Measurements from ENCODE around the gene CAMK4. TPM values are rescaled to one million over a fixed set of nuclear protein-coding genes. Genes with fewer than 3 reads are reported as not detected.

Gene CAMK4
- total and polyA plus RNA-seq, 2 donors (not counting 3 experiments of a cell fraction or from before 2014, with no cell fraction given): 2.2 to 5.4 TPM

GRCh38 chr5:111278858-111279504 is 54.8 kb downstream of the CAMK4 start:
- dilution Hi-C loops (cut with MboI; ENCODE audit: extremely low pct_ligation_motif_present, low sequenced_read_pairs): no loop called here
- H3K9ac ChIP-seq (replicated peaks; ENCODE audit: extremely low read depth, insufficient read depth, low read length): no peak overlapping the region
- POLR2A ChIA-PET: no interaction called here
- TF ChIP-seq MAX (IDR thresholded peaks at IDR 0.05; ENCODE audit: insufficient read depth, insufficient read length) (no peak), CTCF (IDR thresholded peaks at IDR 0.05; ENCODE audit: extremely low read depth in 1 of 2, insufficient read depth in 1 of 2, low read depth in 1 of 2, low read length in 2 of 2) (peak; percentile 82 to 87)
- H3K36me3 ChIP-seq (ENCODE audit: control insufficient read depth in 2 of 2, extremely low read depth in 1 of 2, insufficient read depth in 2 of 2, low read length in 2 of 2): no peaks in the 10 kb centered on the region
- no peak overlapping the region for H3K4me2 ChIP-seq (ENCODE audit: insufficient read depth, low read length)
- no peak overlapping the region for H3K4me3 ChIP-seq (replicated peaks in 1 of 3; ENCODE audit: insufficient read depth in 1 of 3, low read depth in 1 of 3, low read length in 3 of 3)
- H3K9me3 ChIP-seq (replicated peaks; ENCODE audit: control insufficient read depth, insufficient read depth, low read length): no peaks in the 10 kb centered on the region
- intact Hi-C loops (cut with micrococcal nuclease): loop anchor here (1.0 to 2.0 kb wide), 3 partner anchors 121 to 868 kb away; no protein-coding TSS in a partner anchor
- CTCF ChIA-PET: interaction anchor here (0.6 to 5.1 kb wide), 15 partner anchors 10 to 522 kb away, joined by 3 to 62 read pairs (median 4); partner anchors contain the start of gene CAMK4
- no peaks in the 10 kb centered on the region for H4K20me1 ChIP-seq (replicated peaks; ENCODE audit: control insufficient read depth, extremely low read depth, insufficient read depth, low read length)
- H3K9me1 ChIP-seq (replicated peaks; ENCODE audit: control insufficient read depth, extremely low read depth, insufficient read depth, low read length): no peaks in the 10 kb centered on the region
- no TSS peak for BruUV-seq (replicated peaks)
- DNase-seq (ENCODE audit: low read depth, low spot score) (peak; percentile 60), FAIRE-seq (peak; percentile 77)
- no peaks in the 10 kb centered on the region for H3K4me1 ChIP-seq (ENCODE audit: control insufficient read depth, extremely low read depth, insufficient read depth, low read length)
- no peak overlapping the region for H3K27ac ChIP-seq (ENCODE audit: insufficient read depth, low read depth, low read length)
- H2AFZ ChIP-seq (ENCODE audit: low read depth, low read length): no peak overlapping the region
- no peaks in the 10 kb centered on the region for H3K27me3 ChIP-seq (ENCODE audit: control insufficient read depth in 2 of 2, insufficient read depth in 2 of 2, low read length in 2 of 2)
- H3K79me2 ChIP-seq (ENCODE audit: control insufficient read depth, insufficient read depth, low read length): no peaks in the 10 kb centered on the region

- H3K27ac ChIP-seq (ENCODE audit: insufficient read depth, low read depth, low read length): no peak overlapping the region
- CTCF ChIA-PET: interaction anchor here (1.2 to 5.1 kb wide), 4 partner anchors 14 to 123 kb away, joined by 3 to 62 read pairs (median 4); partner anchors contain the start of gene CAMK4
Measured at GRCh38 chr5:111280282-111280951, 56.2 kb downstream of the CAMK4 start.

More at GRCh38 chr5:111280282-111280951, 56.2 kb downstream of the CAMK4 start:
- no peak for FAIRE-seq
- no peak overlapping the region for H3K4me2 ChIP-seq (ENCODE audit: insufficient read depth, low read length)
- H3K36me3 ChIP-seq (ENCODE audit: control insufficient read depth in 2 of 2, extremely low read depth in 1 of 2, insufficient read depth in 2 of 2, low read length in 2 of 2): no peaks in the 10 kb centered on the region
- H3K27me3 ChIP-seq (ENCODE audit: control insufficient read depth in 2 of 2, insufficient read depth in 2 of 2, low read length in 2 of 2): no peaks in the 10 kb centered on the region
- no peak overlapping the region for H3K9ac ChIP-seq (replicated peaks; ENCODE audit: extremely low read depth, insufficient read depth, low read length)
- POLR2A ChIA-PET: no interaction called here
- TF ChIP-seq EZH2 (IDR thresholded peaks at IDR 0.05; ENCODE audit: borderline replicate concordance, low read depth, low read length, severe bottlenecking) (no peak), GATA2 (IDR thresholded peaks at IDR 0.05; ENCODE audit: insufficient read depth, insufficient read length, low read depth, low read length) (no peak), JUN (IDR thresholded peaks at IDR 0.05; ENCODE audit: borderline replicate concordance, insufficient read depth, insufficient read length, low read depth) (no peak)
- H4K20me1 ChIP-seq (replicated peaks; ENCODE audit: control insufficient read depth, extremely low read depth, insufficient read depth, low read length): no peaks in the 10 kb centered on the region
- H3K9me3 ChIP-seq (replicated peaks; ENCODE audit: control insufficient read depth, insufficient read depth, low read length): no peaks in the 10 kb centered on the region
- BruUV-seq (replicated peaks): no TSS peak
- DNase-seq (ENCODE audit: low read depth, low spot score): no peak
- H2AFZ ChIP-seq (ENCODE audit: low read depth, low read length): no peak overlapping the region
- H3K4me3 ChIP-seq (replicated peaks in 1 of 3; ENCODE audit: insufficient read depth in 1 of 3, low read depth in 1 of 3, low read length in 3 of 3): no peak overlapping the region
- no peaks in the 10 kb centered on the region for H3K9me1 ChIP-seq (replicated peaks; ENCODE audit: control insufficient read depth, extremely low read depth, insufficient read depth, low read length)
- H3K79me2 ChIP-seq (ENCODE audit: control insufficient read depth, insufficient read depth, low read length): no peaks in the 10 kb centered on the region
- intact Hi-C loops (cut with micrococcal nuclease): no loop called here
- no peaks in the 10 kb centered on the region for H3K4me1 ChIP-seq (ENCODE audit: control insufficient read depth, extremely low read depth, insufficient read depth, low read length)
- dilution Hi-C loops (cut with MboI; ENCODE audit: extremely low pct_ligation_motif_present, low sequenced_read_pairs): no loop called here
